Endothelial cell of umbilical vein (primary cell): ENCODE measurements around the gene TPRG1L. TPM values are rescaled to one million over a fixed set of nuclear protein-coding genes. Genes with fewer than 3 reads are reported as not detected.

Source experiments
- BruUV-seq: library from RNA; stranded (reverse); fragments of 400-500 nt; replicated peaks from 2 replicates; lab custom pipeline; 2021; lab: Mats Ljungman, UMichigan
- CTCF ChIA-PET: fragments of 300-600, 350-600 bp; sonication (Branson Sonifier 250); formaldehyde crosslinking; loops from one replicate; lab custom pipeline; 2021; ENCODE audit warnings: antibody characterized with exemption, inconsistent platforms; lab: Charles Lee
- POLR2A ChIA-PET: fragments of 300-600, 350-600 bp; sonication (Branson Sonifier 250); formaldehyde crosslinking; loops from one replicate; lab custom pipeline; 2021; ENCODE audit warnings: antibody characterized with exemption, inconsistent platforms; lab: Charles Lee
- DNase-seq: peaks from one replicate; pipeline ENCODE4 v3.0.0-alpha.2; 2011; ENCODE audit warnings: low read depth, low spot score
- FAIRE-seq: peaks from 2 replicates; lab custom pipeline; 2011; peaks lifted over from hg19 to GRCh38; lab: Jason Lieb, UNC
- H2AFZ ChIP-seq: 2 replicates; pipeline ENCODE4 v1.6.0; 2012; ENCODE audit warnings: low read depth, low read length, control low read depth, inconsistent platforms
- H3K27ac ChIP-seq: 2 replicates; pipeline ENCODE4 v1.5.1; 2011; ENCODE audit warnings: low read depth, mild to moderate bottlenecking, control low read depth, low read length, moderate library complexity; ENCODE audit not compliant: insufficient read depth
- H3K27me3 ChIP-seq, 2 experiments: 2 replicates each; pipeline versions ENCODE4 v1.6.0 to v1.6.1; 2011; ENCODE audit warnings: low read length in 2 of 2, mixed read lengths in 1 of 2; ENCODE audit not compliant: control insufficient read depth in 2 of 2, insufficient read depth in 2 of 2
- H3K36me3 ChIP-seq, 2 experiments: 2 replicates in 1 of 2; 3 replicates in 1 of 2; pipeline ENCODE4 v1.5.1; 2011; ENCODE audit warnings: low read length in 2 of 2, mild to moderate bottlenecking in 1 of 2, moderate library complexity in 1 of 2; ENCODE audit not compliant: control insufficient read depth in 2 of 2, insufficient read depth in 2 of 2; ENCODE audit errors: extremely low read depth in 1 of 2
- H3K4me1 ChIP-seq: 3 replicates; pipeline ENCODE4 v1.5.1; 2011; ENCODE audit warnings: mild to moderate bottlenecking, low read length; ENCODE audit not compliant: control insufficient read depth, insufficient read depth; ENCODE audit errors: extremely low read depth
- H3K4me2 ChIP-seq: 2 replicates; pipeline ENCODE4 v1.6.1; 2011; ENCODE audit warnings: low read length, control low read depth, mixed read lengths; ENCODE audit not compliant: insufficient read depth
- H3K4me3 ChIP-seq, 3 experiments: fragments of 200-600 bp in 1 of 3; sonication (generic), shearing (Covaris generic) in 1 of 3; replicated peaks in 1 of 3; 2 replicates each; pipeline ENCODE4 v1.5.1; 2011 to 2016; ENCODE audit warnings: control low read depth in 3 of 3, low read length in 3 of 3, mild to moderate bottlenecking in 2 of 3, inconsistent platforms in 1 of 3, low read depth in 1 of 3, moderate library complexity in 1 of 3; ENCODE audit not compliant: insufficient read depth in 1 of 3
- H3K79me2 ChIP-seq: 2 replicates; pipeline ENCODE4 v1.6.0; 2012; ENCODE audit warnings: low read length, inconsistent platforms; ENCODE audit not compliant: control insufficient read depth, insufficient read depth
- H3K9ac ChIP-seq: replicated peaks from 2 replicates; pipeline ENCODE3; 2011; ENCODE audit warnings: low read length, control low read depth; ENCODE audit not compliant: insufficient read depth; ENCODE audit errors: extremely low read depth
- H3K9me1 ChIP-seq: replicated peaks from 3 replicates; pipeline ENCODE4 v1.6.0; 2011; ENCODE audit warnings: mild to moderate bottlenecking, low read length; ENCODE audit not compliant: control insufficient read depth, insufficient read depth; ENCODE audit errors: extremely low read depth
- H3K9me3 ChIP-seq: replicated peaks from 2 replicates; pipeline ENCODE4 v1.5.1; 2012; ENCODE audit warnings: low read length, inconsistent platforms; ENCODE audit not compliant: control insufficient read depth, insufficient read depth
- H4K20me1 ChIP-seq: replicated peaks from 2 replicates; pipeline ENCODE3; 2011; ENCODE audit warnings: mild to moderate bottlenecking, low read length; ENCODE audit not compliant: control insufficient read depth, insufficient read depth; ENCODE audit errors: extremely low read depth
- EZH2 ChIP-seq: IDR thresholded peaks from 2 replicates; pipeline ENCODE4 v1.6.1; 2012; ENCODE audit warnings: borderline replicate concordance, low read depth, mild to moderate bottlenecking, moderate library complexity, low read length, inconsistent platforms; ENCODE audit not compliant: severe bottlenecking
- FOS ChIP-seq: IDR thresholded peaks from 2 replicates; pipeline ENCODE4 v1.6.1; 2011; ENCODE audit warnings: mild to moderate bottlenecking, low read length, moderate library complexity, borderline replicate concordance; ENCODE audit not compliant: insufficient read depth
- GATA2 ChIP-seq: IDR thresholded peaks from 2 replicates; pipeline ENCODE4 v1.7.0; 2011; ENCODE audit warnings: low read depth, mild to moderate bottlenecking, moderate library complexity, mixed read lengths, low read length; ENCODE audit not compliant: insufficient read length, insufficient read depth
- JUN ChIP-seq: IDR thresholded peaks from 2 replicates; pipeline ENCODE4 v1.6.1; 2011; ENCODE audit warnings: borderline replicate concordance, low read depth; ENCODE audit not compliant: insufficient read length, insufficient read depth
- MYC ChIP-seq: IDR thresholded peaks from one replicate; pipeline ENCODE4 v1.6.1; 2011; ENCODE audit warnings: mild to moderate bottlenecking, low read depth, low read length
- POLR2A ChIP-seq: IDR thresholded peaks from 2 replicates; pipeline ENCODE4 v1.6.1; 2012; ENCODE audit warnings: low read depth, mild to moderate bottlenecking, control low read depth, low read length
- POLR2AphosphoS5 ChIP-seq: IDR thresholded peaks from 2 replicates; pipeline ENCODE4 v1.6.1; 2012; ENCODE audit warnings: low read depth, mild to moderate bottlenecking, control low read depth, low read length, moderate library complexity; ENCODE audit not compliant: insufficient read depth
- dilution Hi-C: fragments of 300-500 bp; cut with MboI; formaldehyde crosslinking; loops from one replicate; pipeline ENCODE4 v1.15.0; 2019; ENCODE audit warnings: low sequenced_read_pairs; ENCODE audit not compliant: extremely low pct_ligation_motif_present
- intact Hi-C: fragments of 100-400 bp; cut with micrococcal nuclease; formaldehyde crosslinking; loops from one replicate; pipeline ENCODE4 v1.10.0; 2022
- polyA plus RNA-seq, 4 experiments: library from polyadenylated mRNA; depleted of rRNA in 3 of 4; stranded (reverse) in 3 of 4; unstranded in 1 of 4; fragments of >200 nt; gene quantifications; 2 replicates each; pipeline versions ENCODE4 v1.2.1 to v1.2.3, GENCODE V29; 2011 to 2012; ENCODE audit warnings: missing spikeins in 1 of 4
- total RNA-seq: library from RNA; stranded (reverse); gene quantifications from 2 replicates; pipeline ENCODE4 v1.2.3, GENCODE V29; 2021
- TF ChIP-seq, protein P1 (sequence below), 2 donors: IDR thresholded peaks; 1 replicate in 1 of 2; 2 replicates in 1 of 2; pipeline ENCODE4 v1.5.1; 2011; ENCODE audit warnings: low read length in 2 of 2, mild to moderate bottlenecking in 2 of 2, moderate library complexity in 2 of 2, control low read depth in 1 of 2, inconsistent platforms in 1 of 2, low read depth in 1 of 2; ENCODE audit not compliant: insufficient read depth in 1 of 2; ENCODE audit errors: extremely low read depth in 1 of 2
- TF ChIP-seq, protein P2 (sequence below): IDR thresholded peaks from 2 replicates; pipeline ENCODE4 v1.6.1; 2011; ENCODE audit not compliant: insufficient read depth, insufficient read length

TPRG1L gene
- total and polyA plus RNA-seq, 2 donors (not counting 3 experiments of a cell fraction or from before 2014, with no cell fraction given), result 52.3 to 53.8 TPM

DNA sequence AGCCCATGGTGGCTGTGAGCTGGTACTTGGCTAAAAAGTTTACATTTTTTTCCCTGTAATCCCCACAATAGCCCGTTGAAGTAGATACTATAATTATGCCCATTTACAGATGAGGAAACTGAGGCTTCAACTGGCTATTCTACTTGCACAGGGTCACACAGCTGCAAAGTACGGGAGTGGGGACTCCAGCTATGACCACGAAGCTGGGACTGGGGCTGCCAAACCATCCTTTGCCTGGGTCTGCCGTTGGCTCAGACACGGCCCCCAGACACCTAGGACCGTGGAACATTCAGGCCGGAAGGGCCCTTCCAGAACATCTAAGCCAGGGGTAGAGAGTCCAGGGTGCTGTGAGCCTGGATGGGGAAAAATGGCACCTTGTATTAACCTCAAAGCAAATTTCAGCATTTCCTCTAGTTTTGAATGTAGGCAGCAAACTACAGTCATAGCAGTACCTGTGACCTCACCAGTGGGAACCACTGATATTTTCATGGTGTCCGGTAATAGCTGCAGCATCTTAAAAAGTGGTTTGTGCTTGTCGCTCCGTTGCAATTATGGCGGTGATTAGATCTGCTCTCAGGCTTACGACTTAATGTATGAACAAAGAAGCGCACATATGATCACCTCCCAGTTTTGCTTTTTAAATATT lies 31.8 kb downstream of the TPRG1L start:
- CTCF ChIA-PET, result interaction anchor here (1.3 to 1.4 kb wide), 2 partner anchors 8 to 10 kb away, joined by 3 read pairs; no protein-coding TSS in a partner anchor

More for the DNA sequence above, 31.8 kb downstream of the TPRG1L start:
- no TSS peak for BruUV-seq
- Histone ChIP-seq H3K4me1 (no peaks in the 10 kb centered on the region), H3K4me2 (no peak overlapping the region), H3K36me3 (no peaks in the 10 kb centered on the region), H3K9ac (no peak overlapping the region), H3K79me2 (no peaks in the 10 kb centered on the region), H2AFZ (no peak overlapping the region), H3K27me3 (peaks cover 15 to 48% of the 10 kb centered on the region in 2 experiments), H3K9me1 (no peaks in the 10 kb centered on the region), H4K20me1 (no peaks in the 10 kb centered on the region), H3K27ac (no peak overlapping the region), H3K9me3 (no peaks in the 10 kb centered on the region), H3K4me3 (no peak overlapping the region)
- TF ChIP-seq EZH2 (no peak), FOS (no peak), MYC (no peak), JUN (no peak), GATA2 (no peak), POLR2A (no peak), POLR2AphosphoS5 (no peak)
- TF ChIP-seq, protein P1, sequence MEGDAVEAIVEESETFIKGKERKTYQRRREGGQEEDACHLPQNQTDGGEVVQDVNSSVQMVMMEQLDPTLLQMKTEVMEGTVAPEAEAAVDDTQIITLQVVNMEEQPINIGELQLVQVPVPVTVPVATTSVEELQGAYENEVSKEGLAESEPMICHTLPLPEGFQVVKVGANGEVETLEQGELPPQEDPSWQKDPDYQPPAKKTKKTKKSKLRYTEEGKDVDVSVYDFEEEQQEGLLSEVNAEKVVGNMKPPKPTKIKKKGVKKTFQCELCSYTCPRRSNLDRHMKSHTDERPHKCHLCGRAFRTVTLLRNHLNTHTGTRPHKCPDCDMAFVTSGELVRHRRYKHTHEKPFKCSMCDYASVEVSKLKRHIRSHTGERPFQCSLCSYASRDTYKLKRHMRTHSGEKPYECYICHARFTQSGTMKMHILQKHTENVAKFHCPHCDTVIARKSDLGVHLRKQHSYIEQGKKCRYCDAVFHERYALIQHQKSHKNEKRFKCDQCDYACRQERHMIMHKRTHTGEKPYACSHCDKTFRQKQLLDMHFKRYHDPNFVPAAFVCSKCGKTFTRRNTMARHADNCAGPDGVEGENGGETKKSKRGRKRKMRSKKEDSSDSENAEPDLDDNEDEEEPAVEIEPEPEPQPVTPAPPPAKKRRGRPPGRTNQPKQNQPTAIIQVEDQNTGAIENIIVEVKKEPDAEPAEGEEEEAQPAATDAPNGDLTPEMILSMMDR (IDR thresholded peaks at IDR 0.05; ENCODE audit: extremely low read depth in 1 of 2, insufficient read depth in 1 of 2, low read depth in 1 of 2, low read length in 2 of 2), result no peak
- TF ChIP-seq, protein P2, sequence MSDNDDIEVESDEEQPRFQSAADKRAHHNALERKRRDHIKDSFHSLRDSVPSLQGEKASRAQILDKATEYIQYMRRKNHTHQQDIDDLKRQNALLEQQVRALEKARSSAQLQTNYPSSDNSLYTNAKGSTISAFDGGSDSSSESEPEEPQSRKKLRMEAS, result no peak
- dilution Hi-C loops (no loop called here), intact Hi-C loops (no loop called here)
- no peak for FAIRE-seq
- POLR2A ChIA-PET, result no interaction called here
- DNase-seq, result no peak
